H9 (cell line): Measurements from ENCODE around the gene ABCB6. TPM values are rescaled to one million over a fixed set of nuclear protein-coding genes. Genes with fewer than 3 reads are reported as not detected.

ENCODE experiments used
- DNase-seq: peaks from one replicate; pipeline ENCODE4 v3.0.0-alpha.2; 2017
- H2AFZ ChIP-seq: one replicate; pipeline ENCODE4 v1.6.1; 2013; ENCODE audit warnings: mild to moderate bottlenecking, low read length, control low read depth, moderate library complexity
- H2AK5ac ChIP-seq: 2 replicates; pipeline ENCODE4 v1.6.1; 2013; ENCODE audit warnings: low read length, control low read depth, mixed read lengths; ENCODE audit not compliant: insufficient read length
- H2BK120ac ChIP-seq: one replicate; pipeline ENCODE4 v1.6.1; 2013; ENCODE audit warnings: low read depth, mild to moderate bottlenecking, low read length, control low read depth, inconsistent platforms; ENCODE audit not compliant: poor library complexity, severe bottlenecking
- H2BK12ac ChIP-seq: 2 replicates; pipeline ENCODE4 v1.6.1; 2013; ENCODE audit warnings: low read length, control low read depth, mixed read lengths, low read depth; ENCODE audit not compliant: insufficient read length
- H2BK15ac ChIP-seq: 2 replicates; pipeline ENCODE4 v1.6.1; 2013; ENCODE audit warnings: low read depth, low read length, control low read depth
- H2BK20ac ChIP-seq: one replicate; pipeline ENCODE4 v1.6.1; 2013; ENCODE audit warnings: low read depth, mild to moderate bottlenecking, low read length, control low read depth, inconsistent platforms; ENCODE audit not compliant: poor library complexity, severe bottlenecking
- H2BK5ac ChIP-seq: 2 replicates; pipeline ENCODE4 v1.6.1; 2013; ENCODE audit warnings: low read length, control low read depth, mixed read lengths; ENCODE audit not compliant: insufficient read length
- H3K14ac ChIP-seq: 2 replicates; pipeline ENCODE4 v1.6.1; 2013; ENCODE audit warnings: low read length, control low read depth; ENCODE audit not compliant: insufficient read depth
- H3K18ac ChIP-seq: 2 replicates; pipeline ENCODE4 v1.6.1; 2013; ENCODE audit warnings: low read depth, mild to moderate bottlenecking, mixed read lengths, low read length, control low read depth; ENCODE audit not compliant: insufficient read length
- H3K23ac ChIP-seq: 2 replicates; pipeline ENCODE4 v1.6.1; 2013; ENCODE audit warnings: low read length, control low read depth, mixed read lengths, low read depth; ENCODE audit not compliant: insufficient read length
- H3K23me2 ChIP-seq: 2 replicates; pipeline ENCODE4 v1.6.1; 2013; ENCODE audit warnings: low read depth, mild to moderate bottlenecking, mixed read lengths, low read length, control low read depth; ENCODE audit not compliant: insufficient read length, poor library complexity, severe bottlenecking
- H3K27ac ChIP-seq: 2 replicates; pipeline ENCODE4 v1.5.1; 2013; ENCODE audit warnings: low read length, control low read depth, mixed read lengths, low read depth; ENCODE audit not compliant: insufficient read length
- H3K27me3 ChIP-seq: 2 replicates; pipeline ENCODE4 v1.6.1; 2013; ENCODE audit warnings: low read length, control low read depth, inconsistent platforms; ENCODE audit not compliant: insufficient read depth
- H3K4ac ChIP-seq: 2 replicates; pipeline ENCODE4 v1.6.1; 2013; ENCODE audit warnings: low read depth, mild to moderate bottlenecking, control low read depth, inconsistent platforms, low read length, moderate library complexity
- H3K4me1 ChIP-seq: 2 replicates; pipeline ENCODE4 v1.6.1; 2013; ENCODE audit warnings: low read length, control low read depth, inconsistent platforms; ENCODE audit not compliant: insufficient read depth
- H3K4me2 ChIP-seq: 2 replicates; pipeline ENCODE4 v1.6.1; 2013; ENCODE audit warnings: low read length, control low read depth, mixed read lengths; ENCODE audit not compliant: insufficient read length, insufficient read depth
- H3K56ac ChIP-seq: 2 replicates; pipeline ENCODE4 v1.6.1; 2013; ENCODE audit warnings: low read depth, mild to moderate bottlenecking, mixed read lengths, low read length, control low read depth; ENCODE audit not compliant: insufficient read length
- H3K79me1 ChIP-seq: 2 replicates; pipeline ENCODE4 v1.6.1; 2013; ENCODE audit warnings: low read depth, mild to moderate bottlenecking, moderate library complexity, low read length, control low read depth, inconsistent platforms; ENCODE audit not compliant: insufficient read depth, poor library complexity, severe bottlenecking
- H3K79me2 ChIP-seq: 2 replicates; pipeline ENCODE4 v1.6.1; 2013; ENCODE audit warnings: low read length, control low read depth, inconsistent platforms; ENCODE audit not compliant: insufficient read depth
- H3K9ac ChIP-seq: 2 replicates; pipeline ENCODE4 v1.6.1; 2013; ENCODE audit warnings: low read length, control low read depth, mixed read lengths; ENCODE audit not compliant: insufficient read length; ENCODE audit errors: extremely low read depth
- H3K9me3 ChIP-seq: one replicate; pipeline ENCODE4 v1.6.1; 2013; ENCODE audit warnings: low read depth, low read length, inconsistent platforms; ENCODE audit not compliant: control insufficient read depth
- H3T11ph ChIP-seq: one replicate; pipeline ENCODE4 v1.6.1; 2013; ENCODE audit warnings: mild to moderate bottlenecking, low read length, control low read depth, inconsistent platforms
- H4K20me1 ChIP-seq: one replicate; pipeline ENCODE4 v1.6.1; 2013; ENCODE audit not compliant: control insufficient read depth, insufficient read length, insufficient read depth
- H4K5ac ChIP-seq: 2 replicates; pipeline ENCODE4 v1.6.1; 2013; ENCODE audit warnings: low read depth, mild to moderate bottlenecking, mixed read lengths, low read length, control low read depth; ENCODE audit not compliant: insufficient read length
- H4K8ac ChIP-seq: replicated peaks from 2 replicates; pipeline ENCODE4 v1.6.1; 2013; ENCODE audit warnings: low read length, control low read depth, mixed read lengths, low read depth; ENCODE audit not compliant: insufficient read length
- H4K91ac ChIP-seq: 2 replicates; pipeline ENCODE4 v1.6.1; 2013; ENCODE audit warnings: low read depth, mild to moderate bottlenecking, moderate library complexity, mixed read lengths, low read length, control low read depth; ENCODE audit not compliant: insufficient read length
- H3K27ac Mint-ChIP-seq, 3 experiments: 2 replicates in 2 of 3; 3 replicates in 1 of 3; pipeline ENCODE4 v1.8.0; 2020 to 2021; ENCODE audit warnings: mixed read lengths in 3 of 3, mild to moderate bottlenecking in 1 of 3, moderate library complexity in 1 of 3
- H3K27me3 Mint-ChIP-seq: 2 replicates; pipeline ENCODE4 v1.8.0; 2021; ENCODE audit warnings: low read depth, mild to moderate bottlenecking, moderate library complexity, mixed read lengths
- H3K36me3 Mint-ChIP-seq, 3 experiments: 2 replicates in 2 of 3; 3 replicates in 1 of 3; pipeline ENCODE4 v1.8.0; 2020 to 2021; ENCODE audit warnings: low read depth in 3 of 3, mixed read lengths in 3 of 3; ENCODE audit not compliant: insufficient read depth in 1 of 3
- H3K4me1 Mint-ChIP-seq, 2 experiments: 2 replicates each; pipeline ENCODE4 v1.8.0; 2020; ENCODE audit warnings: mixed read lengths in 2 of 2
- H3K4me3 Mint-ChIP-seq, 2 experiments: 2 replicates in 1 of 2; 3 replicates in 1 of 2; pipeline ENCODE4 v1.8.0; 2020 to 2021; ENCODE audit warnings: mild to moderate bottlenecking in 2 of 2, mixed read lengths in 2 of 2, moderate library complexity in 1 of 2
- H3K9me3 Mint-ChIP-seq, 2 experiments: 2 replicates in 1 of 2; 3 replicates in 1 of 2; pipeline ENCODE4 v1.8.0; 2020; ENCODE audit warnings: mild to moderate bottlenecking in 2 of 2, mixed read lengths in 2 of 2, moderate library complexity in 1 of 2
- WGBS: extraction: QIAGEN DNeasy Blood & Tissue Kit; methylation state at CpG from one replicate; pipeline ENCODE4 v1.1.7; 2013; ENCODE audit warnings: missing lambda C conversion rate, low lambda C conversion rate, mixed read lengths; ENCODE audit not compliant: insufficient read length; ENCODE audit errors: extremely low coverage; 5-methylcytosine and 5-hydroxymethylcytosine counted together
- total RNA-seq: library from RNA; stranded (reverse); gene quantifications from 2 replicates; pipeline ENCODE4 v1.2.1, GENCODE V29; 2021
- TF ChIP-seq, protein P1 (sequence below): fragments of 200-600 bp; sonication (generic); conservative IDR thresholded peaks from 3 replicates; pipeline ENCODE4 v1.8.0; 2021; ENCODE audit warnings: antibody characterized with exemption, mild to moderate bottlenecking

Gene ABCB6
- total RNA-seq, 1 experiment from 2014 or later = 46.4 TPM

DNA sequence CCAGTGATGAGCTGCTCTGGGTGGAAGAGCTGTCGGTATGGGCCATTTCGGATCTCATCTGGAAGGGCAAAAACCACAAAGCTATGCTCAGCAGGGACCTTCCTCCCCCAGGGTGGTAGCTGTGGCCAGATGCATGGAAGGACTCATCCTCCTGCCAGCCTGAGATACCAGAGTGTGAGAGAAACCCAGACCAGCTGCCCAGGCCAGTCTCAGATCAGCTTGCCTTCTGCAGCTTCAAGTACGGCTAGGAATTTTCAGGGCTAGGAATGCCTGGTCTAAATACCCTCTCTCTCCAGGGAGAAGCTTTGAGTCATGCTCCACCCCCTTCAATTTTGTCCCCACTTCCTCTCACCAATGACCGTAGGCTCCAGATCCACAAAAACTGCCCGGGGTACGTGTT, 32.9 kb upstream of the ABCB6 start:
- Histone ChIP-seq H3K23ac (no peak overlapping the region), H3K27ac (no peak overlapping the region), H3K27me3 (peaks cover 21% of the 10 kb centered on the region), H2BK5ac (no peak overlapping the region), H3K79me1 (no peaks in the 10 kb centered on the region), H2AFZ (no peak overlapping the region), H3K79me2 (no peaks in the 10 kb centered on the region), H3K9me3 (no peaks in the 10 kb centered on the region), H3K4ac (no peak overlapping the region), H4K8ac (no peak overlapping the region), H3K23me2 (peaks cover 22% of the 10 kb centered on the region), H2BK120ac (no peak overlapping the region), H4K5ac (no peak overlapping the region), H3K14ac (no peak overlapping the region; the same call in 1 of the 2 replicates), H2AK5ac (no peak overlapping the region), H4K91ac (no peak overlapping the region), H2BK12ac (no peak overlapping the region), H4K20me1 (no peaks in the 10 kb centered on the region), H2BK20ac (no peak overlapping the region), H3K18ac (no peak overlapping the region), H3T11ph (no peak overlapping the region), H2BK15ac (no peak overlapping the region), H3K56ac (no peak overlapping the region), H3K9ac (no peak overlapping the region), H3K4me1 (peaks cover 3% of the 10 kb centered on the region; the same call in 1 of the 2 replicates), H3K4me2 (no peak overlapping the region)
- DNase-seq = no peak
- TF ChIP-seq, protein P1, sequence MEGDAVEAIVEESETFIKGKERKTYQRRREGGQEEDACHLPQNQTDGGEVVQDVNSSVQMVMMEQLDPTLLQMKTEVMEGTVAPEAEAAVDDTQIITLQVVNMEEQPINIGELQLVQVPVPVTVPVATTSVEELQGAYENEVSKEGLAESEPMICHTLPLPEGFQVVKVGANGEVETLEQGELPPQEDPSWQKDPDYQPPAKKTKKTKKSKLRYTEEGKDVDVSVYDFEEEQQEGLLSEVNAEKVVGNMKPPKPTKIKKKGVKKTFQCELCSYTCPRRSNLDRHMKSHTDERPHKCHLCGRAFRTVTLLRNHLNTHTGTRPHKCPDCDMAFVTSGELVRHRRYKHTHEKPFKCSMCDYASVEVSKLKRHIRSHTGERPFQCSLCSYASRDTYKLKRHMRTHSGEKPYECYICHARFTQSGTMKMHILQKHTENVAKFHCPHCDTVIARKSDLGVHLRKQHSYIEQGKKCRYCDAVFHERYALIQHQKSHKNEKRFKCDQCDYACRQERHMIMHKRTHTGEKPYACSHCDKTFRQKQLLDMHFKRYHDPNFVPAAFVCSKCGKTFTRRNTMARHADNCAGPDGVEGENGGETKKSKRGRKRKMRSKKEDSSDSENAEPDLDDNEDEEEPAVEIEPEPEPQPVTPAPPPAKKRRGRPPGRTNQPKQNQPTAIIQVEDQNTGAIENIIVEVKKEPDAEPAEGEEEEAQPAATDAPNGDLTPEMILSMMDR = no peak
- Mint-ChIP-seq H3K27me3 (peaks cover 58% of the 10 kb centered on the region), H3K4me3 (peak overlapping the region in 1 of 2 experiments; percentile 67; a peak in 3 of 5 replicates), H3K4me1 (peaks cover 28 to 40% of the 10 kb centered on the region in 2 experiments), H3K27ac (no peak overlapping the region), H3K9me3 (peaks cover 0 to 2% of the 10 kb centered on the region in 2 experiments; a peak in 3 of 5 replicates), H3K36me3 (peaks cover 9 to 24% (median 23%) of the 10 kb centered on the region in 3 experiments; a peak in 6 of 7 replicates)
- WGBS = no CpG with 5 or more reads among the region's 6 CpGs
